ENCODE results near the gene DLG5. TPM values are rescaled to one million over a fixed set of nuclear protein-coding genes. Genes with fewer than 3 reads are reported as not detected.

DLG5 gene
- total and polyA plus RNA-seq, 4 donors: 1.2 to 7.1 (median 4.6) TPM

DNA sequence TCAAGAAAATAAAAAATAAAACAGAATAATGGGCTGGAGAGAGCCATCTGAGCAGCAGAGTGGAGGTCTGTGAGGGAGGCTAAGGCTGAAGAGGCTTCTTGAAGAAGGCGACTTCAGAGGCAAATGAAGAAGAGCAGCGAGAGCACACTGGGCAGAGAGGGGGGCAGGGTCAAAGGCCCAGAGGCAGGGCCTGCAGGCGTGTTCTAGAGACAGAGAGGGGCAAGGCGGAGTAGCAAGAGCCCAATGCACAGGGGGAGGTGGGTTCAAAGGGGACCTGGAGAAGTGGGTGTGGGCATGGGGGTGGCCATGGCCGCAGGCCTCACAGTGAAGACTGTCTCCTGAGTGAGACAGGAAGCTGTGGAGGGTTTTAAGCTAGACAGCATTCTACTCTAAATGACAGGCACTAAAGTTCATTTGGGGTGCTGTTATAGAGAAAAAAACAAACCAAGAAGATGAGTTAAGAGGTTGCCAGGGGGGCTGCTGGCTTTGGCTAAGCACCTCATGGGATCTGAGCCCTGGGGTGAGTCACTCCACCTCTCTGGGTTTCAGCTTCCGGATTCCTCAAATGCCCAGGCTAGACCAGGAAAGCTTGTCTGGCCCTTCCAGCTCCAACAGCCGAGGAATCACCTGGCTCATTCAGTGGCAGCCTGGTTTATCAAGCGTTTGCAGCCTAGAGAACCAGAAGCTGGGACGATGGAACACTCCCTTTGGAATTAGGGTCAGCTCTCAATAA is 81.7 kb downstream of the DLG5 start:
- H3K4me3 ChIP-seq (ENCODE audit: low read depth in 1 of 3, low read length in 3 of 3): no peak overlapping the region
- H3K27me3 ChIP-seq (ENCODE audit: control insufficient read depth in 4 of 4, insufficient read depth in 4 of 4, low read length in 3 of 4): no peaks in the 10 kb centered on the region
- peaks cover 0 to 6% (median 3%) of the 10 kb centered on the region in 4 donors for H3K4me1 ChIP-seq (ENCODE audit: control insufficient read depth in 4 of 4, insufficient read depth in 4 of 4, low read length in 3 of 4)
- WGBS: 80% methylated on average over 9 of the region's 9 CpGs
- peaks cover 0 to 27% (median 5%) of the 10 kb centered on the region in 4 donors for H3K36me3 ChIP-seq (ENCODE audit: control insufficient read depth in 4 of 4, insufficient read depth in 3 of 4, low read depth in 1 of 4, low read length in 3 of 4)
- no peaks in the 10 kb centered on the region for H3K9me3 ChIP-seq (ENCODE audit: control insufficient read depth in 4 of 4, low read length in 3 of 4)
- no peak overlapping the region for H3K9ac ChIP-seq (ENCODE audit: low read depth in 1 of 2, low read length in 2 of 2)
- no peak for DNase-seq (ENCODE audit: low spot score)
- H3K27ac ChIP-seq (ENCODE audit: low read depth in 1 of 2, low read length in 2 of 2): no peak overlapping the region
- no peak for TF ChIP-seq JUND (IDR thresholded peaks at IDR 0.05)
- TF ChIP-seq, protein P1, sequence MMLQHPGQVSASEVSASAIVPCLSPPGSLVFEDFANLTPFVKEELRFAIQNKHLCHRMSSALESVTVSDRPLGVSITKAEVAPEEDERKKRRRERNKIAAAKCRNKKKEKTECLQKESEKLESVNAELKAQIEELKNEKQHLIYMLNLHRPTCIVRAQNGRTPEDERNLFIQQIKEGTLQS (IDR thresholded peaks at IDR 0.05): no peak

DNA sequence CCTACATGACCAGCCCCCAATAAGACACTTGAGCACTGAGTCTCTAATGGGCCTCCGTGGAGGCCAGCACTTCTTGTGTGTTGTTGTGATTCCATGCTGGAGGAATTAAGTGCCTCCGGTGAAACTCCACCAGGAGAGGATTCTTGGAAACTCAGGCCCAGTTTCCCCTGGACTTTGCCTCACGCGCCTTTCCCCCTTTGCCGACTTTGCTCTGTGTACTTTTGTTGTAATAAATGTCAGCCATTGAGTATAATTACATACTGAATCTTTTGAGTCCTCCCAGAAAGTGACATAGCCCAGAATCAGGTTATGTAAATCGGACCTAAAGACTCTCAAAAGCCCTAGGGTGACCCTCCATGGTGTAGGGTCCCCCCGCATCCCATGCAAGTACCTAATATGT is 82.4 kb downstream of the DLG5 start:
- TF ChIP-seq, protein P2, sequence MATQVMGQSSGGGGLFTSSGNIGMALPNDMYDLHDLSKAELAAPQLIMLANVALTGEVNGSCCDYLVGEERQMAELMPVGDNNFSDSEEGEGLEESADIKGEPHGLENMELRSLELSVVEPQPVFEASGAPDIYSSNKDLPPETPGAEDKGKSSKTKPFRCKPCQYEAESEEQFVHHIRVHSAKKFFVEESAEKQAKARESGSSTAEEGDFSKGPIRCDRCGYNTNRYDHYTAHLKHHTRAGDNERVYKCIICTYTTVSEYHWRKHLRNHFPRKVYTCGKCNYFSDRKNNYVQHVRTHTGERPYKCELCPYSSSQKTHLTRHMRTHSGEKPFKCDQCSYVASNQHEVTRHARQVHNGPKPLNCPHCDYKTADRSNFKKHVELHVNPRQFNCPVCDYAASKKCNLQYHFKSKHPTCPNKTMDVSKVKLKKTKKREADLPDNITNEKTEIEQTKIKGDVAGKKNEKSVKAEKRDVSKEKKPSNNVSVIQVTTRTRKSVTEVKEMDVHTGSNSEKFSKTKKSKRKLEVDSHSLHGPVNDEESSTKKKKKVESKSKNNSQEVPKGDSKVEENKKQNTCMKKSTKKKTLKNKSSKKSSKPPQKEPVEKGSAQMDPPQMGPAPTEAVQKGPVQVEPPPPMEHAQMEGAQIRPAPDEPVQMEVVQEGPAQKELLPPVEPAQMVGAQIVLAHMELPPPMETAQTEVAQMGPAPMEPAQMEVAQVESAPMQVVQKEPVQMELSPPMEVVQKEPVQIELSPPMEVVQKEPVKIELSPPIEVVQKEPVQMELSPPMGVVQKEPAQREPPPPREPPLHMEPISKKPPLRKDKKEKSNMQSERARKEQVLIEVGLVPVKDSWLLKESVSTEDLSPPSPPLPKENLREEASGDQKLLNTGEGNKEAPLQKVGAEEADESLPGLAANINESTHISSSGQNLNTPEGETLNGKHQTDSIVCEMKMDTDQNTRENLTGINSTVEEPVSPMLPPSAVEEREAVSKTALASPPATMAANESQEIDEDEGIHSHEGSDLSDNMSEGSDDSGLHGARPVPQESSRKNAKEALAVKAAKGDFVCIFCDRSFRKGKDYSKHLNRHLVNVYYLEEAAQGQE (IDR thresholded peaks at IDR 0.05): no peak
- TF ChIP-seq, protein P1 (IDR thresholded peaks at IDR 0.05): no peak
- TF ChIP-seq RXRA (IDR thresholded peaks at IDR 0.05): peak; percentile 15 to 34
- TF ChIP-seq SP1 (IDR thresholded peaks at IDR 0.05): peak; percentile 65
- TF ChIP-seq TAF1 (conservative IDR thresholded peaks at IDR 0.05): no peak
- TF ChIP-seq NR2F2 (IDR thresholded peaks at IDR 0.05): no peak
- TF ChIP-seq HNF4A (conservative IDR thresholded peaks at IDR 0.05): peak; percentile 88 to 91
- TF ChIP-seq GABPA (IDR thresholded peaks at IDR 0.05 in 1 of 2, conservative IDR thresholded peaks at IDR 0.05 in 1 of 2): no peak
- TF ChIP-seq, protein P3, sequence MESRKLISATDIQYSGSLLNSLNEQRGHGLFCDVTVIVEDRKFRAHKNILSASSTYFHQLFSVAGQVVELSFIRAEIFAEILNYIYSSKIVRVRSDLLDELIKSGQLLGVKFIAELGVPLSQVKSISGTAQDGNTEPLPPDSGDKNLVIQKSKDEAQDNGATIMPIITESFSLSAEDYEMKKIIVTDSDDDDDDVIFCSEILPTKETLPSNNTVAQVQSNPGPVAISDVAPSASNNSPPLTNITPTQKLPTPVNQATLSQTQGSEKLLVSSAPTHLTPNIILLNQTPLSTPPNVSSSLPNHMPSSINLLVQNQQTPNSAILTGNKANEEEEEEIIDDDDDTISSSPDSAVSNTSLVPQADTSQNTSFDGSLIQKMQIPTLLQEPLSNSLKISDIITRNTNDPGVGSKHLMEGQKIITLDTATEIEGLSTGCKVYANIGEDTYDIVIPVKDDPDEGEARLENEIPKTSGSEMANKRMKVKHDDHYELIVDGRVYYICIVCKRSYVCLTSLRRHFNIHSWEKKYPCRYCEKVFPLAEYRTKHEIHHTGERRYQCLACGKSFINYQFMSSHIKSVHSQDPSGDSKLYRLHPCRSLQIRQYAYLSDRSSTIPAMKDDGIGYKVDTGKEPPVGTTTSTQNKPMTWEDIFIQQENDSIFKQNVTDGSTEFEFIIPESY (IDR thresholded peaks at IDR 0.05): no peak
- TF ChIP-seq, protein P4, sequence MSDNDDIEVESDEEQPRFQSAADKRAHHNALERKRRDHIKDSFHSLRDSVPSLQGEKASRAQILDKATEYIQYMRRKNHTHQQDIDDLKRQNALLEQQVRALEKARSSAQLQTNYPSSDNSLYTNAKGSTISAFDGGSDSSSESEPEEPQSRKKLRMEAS (IDR thresholded peaks at IDR 0.05): no peak
- TF ChIP-seq EGR1 (IDR thresholded peaks at IDR 0.05; ENCODE audit: low read depth in 2 of 2): no peak
- peak in 1 of 2 donors; percentile 39 for TF ChIP-seq JUND (IDR thresholded peaks at IDR 0.05)
- peak; percentile 42 for TF ChIP-seq FOXA2 (IDR thresholded peaks at IDR 0.05)
- peak; percentile 63 for TF ChIP-seq YY1 (IDR thresholded peaks at IDR 0.05)
- TF ChIP-seq FOXA1 (IDR thresholded peaks at IDR 0.05): no peak
- TF ChIP-seq RAD21 (IDR thresholded peaks at IDR 0.05): peak in 1 of 2 donors; percentile 18
- TF ChIP-seq, protein P5, sequence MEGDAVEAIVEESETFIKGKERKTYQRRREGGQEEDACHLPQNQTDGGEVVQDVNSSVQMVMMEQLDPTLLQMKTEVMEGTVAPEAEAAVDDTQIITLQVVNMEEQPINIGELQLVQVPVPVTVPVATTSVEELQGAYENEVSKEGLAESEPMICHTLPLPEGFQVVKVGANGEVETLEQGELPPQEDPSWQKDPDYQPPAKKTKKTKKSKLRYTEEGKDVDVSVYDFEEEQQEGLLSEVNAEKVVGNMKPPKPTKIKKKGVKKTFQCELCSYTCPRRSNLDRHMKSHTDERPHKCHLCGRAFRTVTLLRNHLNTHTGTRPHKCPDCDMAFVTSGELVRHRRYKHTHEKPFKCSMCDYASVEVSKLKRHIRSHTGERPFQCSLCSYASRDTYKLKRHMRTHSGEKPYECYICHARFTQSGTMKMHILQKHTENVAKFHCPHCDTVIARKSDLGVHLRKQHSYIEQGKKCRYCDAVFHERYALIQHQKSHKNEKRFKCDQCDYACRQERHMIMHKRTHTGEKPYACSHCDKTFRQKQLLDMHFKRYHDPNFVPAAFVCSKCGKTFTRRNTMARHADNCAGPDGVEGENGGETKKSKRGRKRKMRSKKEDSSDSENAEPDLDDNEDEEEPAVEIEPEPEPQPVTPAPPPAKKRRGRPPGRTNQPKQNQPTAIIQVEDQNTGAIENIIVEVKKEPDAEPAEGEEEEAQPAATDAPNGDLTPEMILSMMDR (IDR thresholded peaks at IDR 0.05; ENCODE audit: low read depth, low read length, missing input control): no peak
- TF ChIP-seq HNF4G (IDR thresholded peaks at IDR 0.05): peak; percentile 72
- Histone ChIP-seq H3K27me3 (ENCODE audit: control insufficient read depth in 4 of 4, insufficient read depth in 4 of 4, low read length in 3 of 4) (no peaks in the 10 kb centered on the region), H3K4me1 (ENCODE audit: control insufficient read depth in 4 of 4, insufficient read depth in 4 of 4, low read length in 3 of 4) (peaks cover 0 to 6% (median 3%) of the 10 kb centered on the region in 4 donors), H3K9ac (ENCODE audit: low read depth in 1 of 2, low read length in 2 of 2) (no peak overlapping the region), H3K27ac (ENCODE audit: low read depth in 1 of 2, low read length in 2 of 2) (no peak overlapping the region), H3K9me3 (ENCODE audit: control insufficient read depth in 4 of 4, low read length in 3 of 4) (no peaks in the 10 kb centered on the region), H3K36me3 (ENCODE audit: control insufficient read depth in 4 of 4, insufficient read depth in 3 of 4, low read depth in 1 of 4, low read length in 3 of 4) (peaks cover 0 to 27% (median 6%) of the 10 kb centered on the region in 4 donors), H3K4me3 (ENCODE audit: low read depth in 1 of 3, low read length in 3 of 3) (no peak overlapping the region)
- DNase-seq (ENCODE audit: low spot score): no peak
- WGBS: 61% methylated on average over 7 of the region's 7 CpGs
